Smooth muscle cell (in vitro differentiated cells): ENCODE results near the gene PEX7. TPM values are rescaled to one million over a fixed set of nuclear protein-coding genes. Genes with fewer than 3 reads are reported as not detected.

ENCODE experiments used
- DNase-seq: peaks from one replicate; lab custom pipeline; 2025; ENCODE audit not compliant: unreplicated experiment; lab: John Stamatoyannopoulos, UW
- H2AFZ ChIP-seq: fragments of 200-600 bp; sonication (generic); 2 replicates; pipeline ENCODE4 v1.6.0; 2016; ENCODE audit warnings: antibody characterized with exemption, low read depth, mild to moderate bottlenecking
- H3F3A ChIP-seq: fragments of 200-600 bp; sonication (generic); 2 replicates; pipeline ENCODE4 v1.6.0; 2017; ENCODE audit warnings: antibody characterized with exemption, low read depth
- H3K27ac ChIP-seq: fragments of 200-600 bp; sonication (generic); 2 replicates; pipeline ENCODE4 v1.5.1; 2016; ENCODE audit warnings: low read depth, mild to moderate bottlenecking
- H3K27me3 ChIP-seq: fragments of 200-600 bp; sonication (generic); 2 replicates; pipeline ENCODE4 v1.6.1; 2016; ENCODE audit warnings: low read depth, mild to moderate bottlenecking
- H3K36me3 ChIP-seq: fragments of 200-600 bp; sonication (generic); 2 replicates; pipeline ENCODE4 v1.5.1; 2016; ENCODE audit warnings: low read depth
- H3K4me1 ChIP-seq: fragments of 200-600 bp; sonication (generic); 2 replicates; pipeline ENCODE4 v1.5.1; 2016; ENCODE audit warnings: low read depth
- H3K4me2 ChIP-seq: fragments of 200-600 bp; sonication (generic); 2 replicates; pipeline ENCODE4 v1.6.0; 2016; ENCODE audit warnings: mild to moderate bottlenecking
- H3K4me3 ChIP-seq: fragments of 200-600 bp; sonication (generic); 2 replicates; pipeline ENCODE4 v1.5.1; 2016; ENCODE audit warnings: mild to moderate bottlenecking
- H3K79me2 ChIP-seq: fragments of 200-600 bp; sonication (generic); 2 replicates; pipeline ENCODE4 v1.6.0; 2016; ENCODE audit warnings: low read depth, mild to moderate bottlenecking
- H3K9ac ChIP-seq: fragments of 200-600 bp; sonication (generic); 2 replicates; pipeline ENCODE4 v1.6.0; 2016; ENCODE audit warnings: low read depth
- H3K9me3 ChIP-seq: fragments of 200-600 bp; sonication (generic); replicated peaks from 2 replicates; pipeline ENCODE4 v1.5.1; 2016; ENCODE audit warnings: low read depth
- H4K20me1 ChIP-seq: fragments of 200-600 bp; sonication (generic); 2 replicates; pipeline ENCODE4 v1.6.0; 2016; ENCODE audit warnings: low read depth
- WGBS: methylation state at CpG from one replicate; pipeline ENCODE4 v1.1.7; 2016; ENCODE audit warnings: low lambda C conversion rate; 5-methylcytosine and 5-hydroxymethylcytosine counted together
- polyA plus RNA-seq: library from polyadenylated mRNA; unstranded; fragments of >200 nt; fragmentation: Nextera tagmentation; extraction: Ambion mirVana; gene quantifications from 2 replicates; pipeline ENCODE4 v1.2.1, GENCODE V29; 2016
- total RNA-seq: library from RNA; depleted of rRNA; stranded (reverse); fragments of >200 nt; gene quantifications from 2 replicates; pipeline ENCODE4 v1.2.3, GENCODE V29; 2014
- TF ChIP-seq, protein P1 (sequence below): fragments of 200-600 bp; sonication (generic); IDR thresholded peaks from 2 replicates; pipeline ENCODE4 v1.5.1; 2017; ENCODE audit warnings: borderline replicate concordance, mild to moderate bottlenecking, antibody characterized with exemption; ENCODE audit not compliant: insufficient read depth, poor library complexity, severe bottlenecking

PEX7 gene
- total and polyA plus RNA-seq, 2 experiments from 2014 or later, result 10.3 to 14.4 TPM

- H3K9me3 ChIP-seq, result no peaks in the 10 kb centered on the region
- H2AFZ ChIP-seq, result peak overlapping the region; percentile 70
- H3K36me3 ChIP-seq, result no peaks in the 10 kb centered on the region
- H4K20me1 ChIP-seq, result no peaks in the 10 kb centered on the region
- H3K27ac ChIP-seq, result no peak overlapping the region
- peaks cover 42% of the 10 kb centered on the region for H3K27me3 ChIP-seq
- TF ChIP-seq, protein P1, sequence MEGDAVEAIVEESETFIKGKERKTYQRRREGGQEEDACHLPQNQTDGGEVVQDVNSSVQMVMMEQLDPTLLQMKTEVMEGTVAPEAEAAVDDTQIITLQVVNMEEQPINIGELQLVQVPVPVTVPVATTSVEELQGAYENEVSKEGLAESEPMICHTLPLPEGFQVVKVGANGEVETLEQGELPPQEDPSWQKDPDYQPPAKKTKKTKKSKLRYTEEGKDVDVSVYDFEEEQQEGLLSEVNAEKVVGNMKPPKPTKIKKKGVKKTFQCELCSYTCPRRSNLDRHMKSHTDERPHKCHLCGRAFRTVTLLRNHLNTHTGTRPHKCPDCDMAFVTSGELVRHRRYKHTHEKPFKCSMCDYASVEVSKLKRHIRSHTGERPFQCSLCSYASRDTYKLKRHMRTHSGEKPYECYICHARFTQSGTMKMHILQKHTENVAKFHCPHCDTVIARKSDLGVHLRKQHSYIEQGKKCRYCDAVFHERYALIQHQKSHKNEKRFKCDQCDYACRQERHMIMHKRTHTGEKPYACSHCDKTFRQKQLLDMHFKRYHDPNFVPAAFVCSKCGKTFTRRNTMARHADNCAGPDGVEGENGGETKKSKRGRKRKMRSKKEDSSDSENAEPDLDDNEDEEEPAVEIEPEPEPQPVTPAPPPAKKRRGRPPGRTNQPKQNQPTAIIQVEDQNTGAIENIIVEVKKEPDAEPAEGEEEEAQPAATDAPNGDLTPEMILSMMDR, result no peak
- DNase-seq, result no peak
- peak overlapping the region; percentile 99 for H3K4me2 ChIP-seq
- peaks cover 8% of the 10 kb centered on the region for H3F3A ChIP-seq
- peaks cover 8% of the 10 kb centered on the region for H3K4me1 ChIP-seq
- WGBS, result 73% methylated on average over 7 of the region's 7 CpGs
- no peaks in the 10 kb centered on the region for H3K79me2 ChIP-seq
- peak overlapping the region; percentile 91 for H3K4me3 ChIP-seq
- no peak overlapping the region for H3K9ac ChIP-seq
Measured at GRCh38 chr6:136790411-136791295, 31.7 kb upstream of the PEX7 start.

GRCh38 chr6:136791296-136792094, 30.9 kb upstream of the PEX7 start:
- peak overlapping the region; percentile 99 for H3K4me2 ChIP-seq
- TF ChIP-seq, protein P1, result no peak
- H3K79me2 ChIP-seq, result no peaks in the 10 kb centered on the region
- no peak for DNase-seq
- H3K4me1 ChIP-seq, result peaks cover 8% of the 10 kb centered on the region
- peaks cover 42% of the 10 kb centered on the region for H3K27me3 ChIP-seq
- no peaks in the 10 kb centered on the region for H3K9me3 ChIP-seq
- peak overlapping the region; percentile 70 for H2AFZ ChIP-seq
- H3F3A ChIP-seq, result peaks cover 8% of the 10 kb centered on the region
- H3K27ac ChIP-seq, result no peak overlapping the region
- H3K36me3 ChIP-seq, result no peaks in the 10 kb centered on the region
- WGBS, result 8% methylated on average over 59 of the region's 62 CpGs
- no peak overlapping the region for H3K9ac ChIP-seq
- H3K4me3 ChIP-seq, result peak overlapping the region; percentile 91
- no peaks in the 10 kb centered on the region for H4K20me1 ChIP-seq

- no peak for DNase-seq
- peak overlapping the region; percentile 99 for H3K4me2 ChIP-seq
- no peak overlapping the region for H3K9ac ChIP-seq
- peaks cover 8% of the 10 kb centered on the region for H3K4me1 ChIP-seq
- no peaks in the 10 kb centered on the region for H3K36me3 ChIP-seq
- H3K4me3 ChIP-seq, result peak overlapping the region; percentile 91
- H3K27me3 ChIP-seq, result peaks cover 42% of the 10 kb centered on the region
- H3K27ac ChIP-seq, result no peak overlapping the region
- no peaks in the 10 kb centered on the region for H3K9me3 ChIP-seq
- no peaks in the 10 kb centered on the region for H4K20me1 ChIP-seq
- H3K79me2 ChIP-seq, result no peaks in the 10 kb centered on the region
- 1% methylated on average over 27 of the region's 46 CpGs for WGBS
- TF ChIP-seq, protein P1, result no peak
- peaks cover 8% of the 10 kb centered on the region for H3F3A ChIP-seq
- H2AFZ ChIP-seq, result peak overlapping the region; percentile 70
Measured at GRCh38 chr6:136792095-136792409, 30.3 kb upstream of the PEX7 start.
